ENCODE results near the gene PRDM16.

Gene PRDM16

GRCh38 chr1:3153197-3153596 is 84.2 kb downstream of the PRDM16 start:
- H3K4me1 ChIP-seq (ENCODE audit: insufficient read depth, insufficient read length): peaks cover 6% of the 10 kb centered on the region
- DNase-seq (ENCODE audit: low read depth, low spot score): no peak
- H3K27me3 ChIP-seq (ENCODE audit: insufficient read depth, insufficient read length): no peaks in the 10 kb centered on the region
- TF ChIP-seq YY1 (IDR thresholded peaks at IDR 0.05; ENCODE audit: insufficient read depth, insufficient read length): no peak
- TF ChIP-seq SUZ12 (IDR thresholded peaks at IDR 0.05; ENCODE audit: extremely low read depth, insufficient read depth, insufficient read length): no peak
- TF ChIP-seq ZNF274 (IDR thresholded peaks at IDR 0.05; ENCODE audit: low read depth, low read length): no peak
- H3K36me3 ChIP-seq (ENCODE audit: insufficient read depth, insufficient read length, low read length): no peaks in the 10 kb centered on the region
- no peaks in the 10 kb centered on the region for H3K9me3 ChIP-seq (ENCODE audit: insufficient read depth, low read length)
- H3K9ac ChIP-seq (ENCODE audit: insufficient read length, low read depth): no peak overlapping the region
- H3K4me3 ChIP-seq (ENCODE audit: insufficient read length, low read depth): no peak overlapping the region

- Histone ChIP-seq H3K4me1 (ENCODE audit: insufficient read depth, insufficient read length) (peaks cover 6% of the 10 kb centered on the region), H3K4me3 (ENCODE audit: insufficient read length, low read depth) (no peak overlapping the region), H3K9ac (ENCODE audit: insufficient read length, low read depth) (no peak overlapping the region), H3K9me3 (ENCODE audit: insufficient read depth, low read length) (no peaks in the 10 kb centered on the region), H3K36me3 (ENCODE audit: insufficient read depth, insufficient read length, low read length) (no peaks in the 10 kb centered on the region), H3K27me3 (ENCODE audit: insufficient read depth, insufficient read length) (no peaks in the 10 kb centered on the region)
- DNase-seq (ENCODE audit: low read depth, low spot score): no peak
- TF ChIP-seq SUZ12 (IDR thresholded peaks at IDR 0.05; ENCODE audit: extremely low read depth, insufficient read depth, insufficient read length): no peak
- no peak for TF ChIP-seq ZNF274 (IDR thresholded peaks at IDR 0.05; ENCODE audit: low read depth, low read length)
- TF ChIP-seq YY1 (IDR thresholded peaks at IDR 0.05; ENCODE audit: insufficient read depth, insufficient read length): no peak
Observed at GRCh38 chr1:3153902-3154795, 85.1 kb downstream of the PRDM16 start.

- Histone ChIP-seq H3K9me3 (ENCODE audit: insufficient read depth, low read length) (no peaks in the 10 kb centered on the region), H3K9ac (ENCODE audit: insufficient read length, low read depth) (no peak overlapping the region), H3K27me3 (ENCODE audit: insufficient read depth, insufficient read length) (no peaks in the 10 kb centered on the region), H3K4me1 (ENCODE audit: insufficient read depth, insufficient read length) (peaks cover 6% of the 10 kb centered on the region), H3K4me3 (ENCODE audit: insufficient read length, low read depth) (no peak overlapping the region), H3K36me3 (ENCODE audit: insufficient read depth, insufficient read length, low read length) (no peaks in the 10 kb centered on the region)
- no peak for DNase-seq (ENCODE audit: low read depth, low spot score)
- TF ChIP-seq SUZ12 (IDR thresholded peaks at IDR 0.05; ENCODE audit: extremely low read depth, insufficient read depth, insufficient read length) (no peak), YY1 (IDR thresholded peaks at IDR 0.05; ENCODE audit: insufficient read depth, insufficient read length) (no peak)
Observed at GRCh38 chr1:3155056-3155925, 86.3 kb downstream of the PRDM16 start.

- no peaks in the 10 kb centered on the region for H3K9me3 ChIP-seq (ENCODE audit: insufficient read depth, low read length)
- TF ChIP-seq YY1 (IDR thresholded peaks at IDR 0.05; ENCODE audit: insufficient read depth, insufficient read length): no peak
- no peak for TF ChIP-seq ZNF274 (IDR thresholded peaks at IDR 0.05; ENCODE audit: low read depth, low read length)
- no peak for TF ChIP-seq SUZ12 (IDR thresholded peaks at IDR 0.05; ENCODE audit: extremely low read depth, insufficient read depth, insufficient read length)
- H3K4me3 ChIP-seq (ENCODE audit: insufficient read length, low read depth): no peak overlapping the region
- no peaks in the 10 kb centered on the region for H3K36me3 ChIP-seq (ENCODE audit: insufficient read depth, insufficient read length, low read length)
- peaks cover 8% of the 10 kb centered on the region for H3K4me1 ChIP-seq (ENCODE audit: insufficient read depth, insufficient read length)
- no peaks in the 10 kb centered on the region for H3K27me3 ChIP-seq (ENCODE audit: insufficient read depth, insufficient read length)
- DNase-seq (ENCODE audit: low read depth, low spot score): no peak
- no peak overlapping the region for H3K9ac ChIP-seq (ENCODE audit: insufficient read length, low read depth)
Observed at GRCh38 chr1:3155926-3156220, 86.9 kb downstream of the PRDM16 start.

GRCh38 chr1:3156936-3157335 is 87.9 kb downstream of the PRDM16 start:
- H3K36me3 ChIP-seq (ENCODE audit: insufficient read depth, insufficient read length, low read length): no peaks in the 10 kb centered on the region
- no peak overlapping the region for H3K4me3 ChIP-seq (ENCODE audit: insufficient read length, low read depth)
- no peaks in the 10 kb centered on the region for H3K9me3 ChIP-seq (ENCODE audit: insufficient read depth, low read length)
- no peaks in the 10 kb centered on the region for H3K27me3 ChIP-seq (ENCODE audit: insufficient read depth, insufficient read length)
- peaks cover 8% of the 10 kb centered on the region for H3K4me1 ChIP-seq (ENCODE audit: insufficient read depth, insufficient read length)
- H3K9ac ChIP-seq (ENCODE audit: insufficient read length, low read depth): peak overlapping the region; percentile 8
- no peak for TF ChIP-seq ZNF274 (IDR thresholded peaks at IDR 0.05; ENCODE audit: low read depth, low read length)
- TF ChIP-seq SUZ12 (IDR thresholded peaks at IDR 0.05; ENCODE audit: extremely low read depth, insufficient read depth, insufficient read length): no peak
- no peak for TF ChIP-seq YY1 (IDR thresholded peaks at IDR 0.05; ENCODE audit: insufficient read depth, insufficient read length)
- no peak for DNase-seq (ENCODE audit: low read depth, low spot score)

GRCh38 chr1:3158347-3158746 is 89.3 kb downstream of the PRDM16 start:
- TF ChIP-seq YY1 (IDR thresholded peaks at IDR 0.05; ENCODE audit: insufficient read depth, insufficient read length): no peak
- TF ChIP-seq SUZ12 (IDR thresholded peaks at IDR 0.05; ENCODE audit: extremely low read depth, insufficient read depth, insufficient read length): no peak
- no peak for TF ChIP-seq ZNF274 (IDR thresholded peaks at IDR 0.05; ENCODE audit: low read depth, low read length)
- no peak overlapping the region for H3K9ac ChIP-seq (ENCODE audit: insufficient read length, low read depth)
- H3K4me3 ChIP-seq (ENCODE audit: insufficient read length, low read depth): no peak overlapping the region
- no peaks in the 10 kb centered on the region for H3K36me3 ChIP-seq (ENCODE audit: insufficient read depth, insufficient read length, low read length)
- H3K4me1 ChIP-seq (ENCODE audit: insufficient read depth, insufficient read length): peaks cover 3% of the 10 kb centered on the region
- no peaks in the 10 kb centered on the region for H3K27me3 ChIP-seq (ENCODE audit: insufficient read depth, insufficient read length)
- no peak for DNase-seq (ENCODE audit: low read depth, low spot score)
- no peaks in the 10 kb centered on the region for H3K9me3 ChIP-seq (ENCODE audit: insufficient read depth, low read length)

GRCh38 chr1:3159121-3159520 is 90.1 kb downstream of the PRDM16 start:
- DNase-seq (ENCODE audit: low read depth, low spot score): no peak
- TF ChIP-seq YY1 (IDR thresholded peaks at IDR 0.05; ENCODE audit: insufficient read depth, insufficient read length) (no peak), ZNF274 (IDR thresholded peaks at IDR 0.05; ENCODE audit: low read depth, low read length) (no peak)
- Histone ChIP-seq H3K27me3 (ENCODE audit: insufficient read depth, insufficient read length) (no peaks in the 10 kb centered on the region), H3K36me3 (ENCODE audit: insufficient read depth, insufficient read length, low read length) (no peaks in the 10 kb centered on the region), H3K4me3 (ENCODE audit: insufficient read length, low read depth) (no peak overlapping the region), H3K4me1 (ENCODE audit: insufficient read depth, insufficient read length) (peaks cover 2% of the 10 kb centered on the region), H3K9ac (ENCODE audit: insufficient read length, low read depth) (no peak overlapping the region), H3K9me3 (ENCODE audit: insufficient read depth, low read length) (no peaks in the 10 kb centered on the region)
